Measurements from ENCODE around the gene DOK5.
A peak's percentile ranks its signal among the peaks of the same experiment; 100 is the strongest.

The DOK5 gene

GRCh38 chr20:54456961-54457360 lies 18.4 kb upstream of the DOK5 start:
- no peak overlapping the region for H3K4me3 ChIP-seq (ENCODE audit: low read depth, low read length)
- peak; percentile 9 for TF ChIP-seq CTCF (conservative IDR thresholded peaks at IDR 0.05; ENCODE audit: low read depth, low read length)
- DNase-seq (ENCODE audit: low read depth): no peak

- H3K4me3 ChIP-seq (ENCODE audit: low read depth, low read length): no peak overlapping the region
- DNase-seq (ENCODE audit: low read depth): no peak
- no peak for TF ChIP-seq CTCF (conservative IDR thresholded peaks at IDR 0.05; ENCODE audit: low read depth, low read length)
Observed at GRCh38 chr20:54458219-54458618, 17.2 kb upstream of the DOK5 start.

- no peak overlapping the region for H3K4me3 ChIP-seq (ENCODE audit: low read depth, low read length)
- TF ChIP-seq CTCF (conservative IDR thresholded peaks at IDR 0.05; ENCODE audit: low read depth, low read length): no peak
- DNase-seq (ENCODE audit: low read depth): no peak
Observed at GRCh38 chr20:54459279-54459678, 16.1 kb upstream of the DOK5 start.

GRCh38 chr20:54464003-54464402 lies 11.4 kb upstream of the DOK5 start:
- no peak overlapping the region for H3K4me3 ChIP-seq (ENCODE audit: low read depth, low read length)
- TF ChIP-seq CTCF (conservative IDR thresholded peaks at IDR 0.05; ENCODE audit: low read depth, low read length): no peak
- no peak for DNase-seq (ENCODE audit: low read depth)

GRCh38 chr20:54466127-54466526 lies 9.3 kb upstream of the DOK5 start:
- no peak overlapping the region for H3K4me3 ChIP-seq (ENCODE audit: low read depth, low read length)
- no peak for DNase-seq (ENCODE audit: low read depth)
- no peak for TF ChIP-seq CTCF (conservative IDR thresholded peaks at IDR 0.05; ENCODE audit: low read depth, low read length)

GRCh38 chr20:54467622-54468021 lies 7.8 kb upstream of the DOK5 start:
- H3K4me3 ChIP-seq (ENCODE audit: low read depth, low read length): no peak overlapping the region
- no peak for DNase-seq (ENCODE audit: low read depth)
- TF ChIP-seq CTCF (conservative IDR thresholded peaks at IDR 0.05; ENCODE audit: low read depth, low read length): no peak

GRCh38 chr20:54468082-54468481 lies 7.3 kb upstream of the DOK5 start:
- TF ChIP-seq CTCF (conservative IDR thresholded peaks at IDR 0.05; ENCODE audit: low read depth, low read length): no peak
- no peak for DNase-seq (ENCODE audit: low read depth)
- H3K4me3 ChIP-seq (ENCODE audit: low read depth, low read length): no peak overlapping the region
